ENCODE results near the gene CRTC2. TPM values are rescaled to one million over a fixed set of nuclear protein-coding genes. Genes with fewer than 3 reads are reported as not detected.

The CRTC2 gene
- total RNA-seq, 4 donors from 2014 or later, result 14.3 to 28.1 (median 21.1) TPM

- intact Hi-C loops (cut with DNase I; ENCODE audit: low total_unique reads), result no loop called here
- no peak overlapping the region for H3K4me3 ChIP-seq (ENCODE audit: low read depth, poor library complexity, severe bottlenecking)
- 84% methylated on average over 3 of the region's 3 CpGs for WGBS, 2 donors
- no peak for DNase-seq (ENCODE audit: low spot score in 2 of 2)
- TF ChIP-seq, protein P1, sequence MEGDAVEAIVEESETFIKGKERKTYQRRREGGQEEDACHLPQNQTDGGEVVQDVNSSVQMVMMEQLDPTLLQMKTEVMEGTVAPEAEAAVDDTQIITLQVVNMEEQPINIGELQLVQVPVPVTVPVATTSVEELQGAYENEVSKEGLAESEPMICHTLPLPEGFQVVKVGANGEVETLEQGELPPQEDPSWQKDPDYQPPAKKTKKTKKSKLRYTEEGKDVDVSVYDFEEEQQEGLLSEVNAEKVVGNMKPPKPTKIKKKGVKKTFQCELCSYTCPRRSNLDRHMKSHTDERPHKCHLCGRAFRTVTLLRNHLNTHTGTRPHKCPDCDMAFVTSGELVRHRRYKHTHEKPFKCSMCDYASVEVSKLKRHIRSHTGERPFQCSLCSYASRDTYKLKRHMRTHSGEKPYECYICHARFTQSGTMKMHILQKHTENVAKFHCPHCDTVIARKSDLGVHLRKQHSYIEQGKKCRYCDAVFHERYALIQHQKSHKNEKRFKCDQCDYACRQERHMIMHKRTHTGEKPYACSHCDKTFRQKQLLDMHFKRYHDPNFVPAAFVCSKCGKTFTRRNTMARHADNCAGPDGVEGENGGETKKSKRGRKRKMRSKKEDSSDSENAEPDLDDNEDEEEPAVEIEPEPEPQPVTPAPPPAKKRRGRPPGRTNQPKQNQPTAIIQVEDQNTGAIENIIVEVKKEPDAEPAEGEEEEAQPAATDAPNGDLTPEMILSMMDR (IDR thresholded peaks at IDR 0.05), result no peak
- TF ChIP-seq POLR2A (IDR thresholded peaks at IDR 0.05), result no peak
These were observed 36.8 kb upstream of the CRTC2 start for GRCh38 chr1:153995202-153995601.

DNA sequence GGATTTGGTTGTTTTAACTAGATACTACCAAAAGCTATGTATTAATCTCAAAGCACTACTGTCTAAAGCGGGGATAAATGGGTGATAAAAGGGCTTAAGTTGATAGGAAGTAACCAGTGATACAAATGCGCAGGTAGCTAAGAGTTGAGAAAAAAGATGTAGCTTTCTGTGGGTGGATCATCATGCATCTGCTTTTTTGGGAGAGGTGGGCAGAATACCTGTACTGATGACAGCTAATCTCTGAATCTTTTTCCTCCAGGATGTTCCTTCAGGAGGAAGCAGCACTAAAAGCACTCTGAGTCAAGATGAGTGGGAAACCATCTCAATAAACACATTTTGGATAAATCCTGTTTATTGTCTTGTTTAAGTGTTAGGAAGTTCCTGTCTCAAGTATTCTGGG, 33.4 kb upstream of the CRTC2 start:
- TF ChIP-seq, protein P1 (IDR thresholded peaks at IDR 0.05), result no peak
- TF ChIP-seq POLR2A (IDR thresholded peaks at IDR 0.05), result no peak
- intact Hi-C loops (cut with DNase I; ENCODE audit: low total_unique reads), result no loop called here
- WGBS, 2 donors, result 88% methylated on average over 2 of the region's 2 CpGs

DNA sequence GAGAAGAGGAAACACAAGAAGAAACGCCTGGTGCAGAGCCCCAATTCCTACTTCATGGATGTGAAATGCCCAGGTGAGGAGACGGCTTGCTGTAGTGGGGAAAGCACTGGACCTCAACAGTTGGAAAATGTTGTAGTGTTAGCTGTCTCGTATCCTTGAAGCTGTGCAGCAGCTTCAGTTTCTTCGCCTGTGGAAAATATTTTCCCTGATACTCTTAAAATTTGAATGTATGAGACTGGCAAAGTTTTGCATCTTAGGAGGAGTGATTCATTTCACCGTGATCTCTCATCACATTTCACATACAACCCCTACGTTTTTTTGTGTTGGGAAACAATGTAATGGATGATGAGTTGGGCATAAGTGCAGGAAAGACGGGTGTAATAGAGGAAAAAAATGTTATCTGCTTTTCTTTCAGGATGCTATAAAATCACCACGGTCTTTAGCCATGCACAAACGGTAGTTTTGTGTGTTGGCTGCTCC, 32.8 kb upstream of the CRTC2 start:
- peak overlapping the region; percentile 99 for H3K4me3 ChIP-seq (ENCODE audit: low read depth, poor library complexity, severe bottlenecking)
- 7% methylated on average over 9 of the region's 9 CpGs for WGBS, 2 donors
- intact Hi-C loops (cut with DNase I; ENCODE audit: low total_unique reads), result no loop called here
- no peak for DNase-seq (ENCODE audit: low spot score in 2 of 2)
- no peak for TF ChIP-seq POLR2A (IDR thresholded peaks at IDR 0.05)
- TF ChIP-seq, protein P1 (IDR thresholded peaks at IDR 0.05), result no peak

More for the DNA sequence above, 33.4 kb upstream of the CRTC2 start:
- DNase-seq (ENCODE audit: low spot score in 2 of 2), result no peak
- H3K4me3 ChIP-seq (ENCODE audit: low read depth, poor library complexity, severe bottlenecking), result no peak overlapping the region

- H3K4me3 ChIP-seq (ENCODE audit: low read depth, poor library complexity, severe bottlenecking), result peak within 1 kb of the TSS; percentile 99
- intact Hi-C loops (cut with DNase I; ENCODE audit: low total_unique reads), result no loop called here
- DNase-seq (ENCODE audit: low spot score in 2 of 2), result peak; percentile 96
- TF ChIP-seq POLR2A (IDR thresholded peaks at IDR 0.05), result peak in 1 of 2 donors; percentile 96
- TF ChIP-seq, protein P1 (IDR thresholded peaks at IDR 0.05), result no peak
- WGBS, 2 donors, result 0% methylated on average over 36 of the region's 36 CpGs
These were observed 32.2 kb upstream of the CRTC2 start, which contains the start of gene RPS27 for GRCh38 chr1:153990468-153991150. RPS27 (plus strand) TSS chr1:153990762; CDS start chr1:153990797, 35 bp downstream.

GRCh38 chr1:153987621-153988020, 29.2 kb upstream of the CRTC2 start:
- TF ChIP-seq, protein P1 (IDR thresholded peaks at IDR 0.05), result no peak
- TF ChIP-seq POLR2A (IDR thresholded peaks at IDR 0.05), result no peak
- WGBS, 2 donors, result 92 to 93% methylated on average over 8 of the region's 8 CpGs
- H3K4me3 ChIP-seq (ENCODE audit: low read depth, poor library complexity, severe bottlenecking), result no peak overlapping the region
- DNase-seq (ENCODE audit: low spot score in 2 of 2), result no peak
- intact Hi-C loops (cut with DNase I; ENCODE audit: low total_unique reads), result loop anchor here (2.0 to 10.0 kb wide), 3 partner anchors 41 to 473 kb away; partner anchors contain the start of gene DENND4B
